Measurements from ENCODE around the gene WAPL. TPM values are rescaled to one million over a fixed set of nuclear protein-coding genes. Genes with fewer than 3 reads are reported as not detected.

WAPL gene
- total and polyA plus RNA-seq, 2 of the 13 experiments (the other 11 are each of a cell fraction or from before 2014, with no cell fraction given): 13.2 to 43.5 TPM

DNA sequence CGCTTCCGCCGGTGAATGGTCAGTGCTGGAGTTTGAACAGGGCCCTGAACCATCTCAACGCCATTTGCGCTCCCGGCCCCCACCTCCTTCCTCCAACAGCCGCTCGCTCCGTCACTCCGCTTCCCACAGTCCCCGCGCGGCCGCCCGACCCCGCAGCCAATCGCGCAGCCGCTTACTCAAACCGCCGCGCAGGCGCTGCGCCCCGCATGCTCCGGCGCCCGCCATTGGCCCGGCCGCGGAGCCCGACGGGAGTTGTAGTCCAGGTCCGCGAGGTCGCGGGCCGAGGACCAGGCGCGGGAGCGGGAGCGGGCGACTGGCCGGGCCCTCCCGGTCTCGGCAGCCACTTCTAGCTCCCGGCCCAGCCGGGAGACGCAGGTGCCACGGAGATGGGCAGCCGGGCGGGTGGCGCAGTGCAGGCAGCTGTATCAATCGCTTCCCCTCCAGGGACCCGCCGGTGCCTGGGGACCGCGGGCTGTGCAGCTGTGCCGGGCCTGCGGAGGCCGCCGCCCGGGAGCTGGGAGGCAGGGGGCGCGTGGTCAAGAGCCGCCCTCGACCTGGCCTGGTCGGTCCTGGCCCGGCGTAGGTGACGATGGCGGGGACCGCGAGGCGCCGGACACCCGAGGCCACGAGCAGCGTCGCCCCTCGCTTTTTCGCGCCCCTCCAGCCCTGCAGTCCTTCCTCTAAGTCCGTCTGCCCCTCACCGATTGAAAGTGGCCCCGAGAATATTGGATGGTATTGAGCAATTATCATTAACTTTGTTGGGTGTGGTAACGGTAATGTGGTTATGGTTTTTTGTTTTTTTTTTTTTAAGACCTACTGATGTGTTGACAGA, at the start of gene WAPL (continued):
- TF ChIP-seq, protein P1, sequence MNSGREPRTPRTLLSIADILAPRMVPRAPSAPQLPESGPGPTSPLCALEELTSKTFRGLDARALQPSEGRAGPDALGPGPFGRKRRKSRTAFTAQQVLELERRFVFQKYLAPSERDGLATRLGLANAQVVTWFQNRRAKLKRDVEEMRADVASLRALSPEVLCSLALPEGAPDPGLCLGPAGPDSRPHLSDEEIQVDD (CRISPR knock-in tag; IDR thresholded peaks at IDR 0.05; ENCODE audit: borderline replicate concordance): no peak
- peak; percentile 75 for TF ChIP-seq ZNF589 (CRISPR knock-in tag; conservative IDR thresholded peaks at IDR 0.05)
- TF ChIP-seq, protein P2, sequence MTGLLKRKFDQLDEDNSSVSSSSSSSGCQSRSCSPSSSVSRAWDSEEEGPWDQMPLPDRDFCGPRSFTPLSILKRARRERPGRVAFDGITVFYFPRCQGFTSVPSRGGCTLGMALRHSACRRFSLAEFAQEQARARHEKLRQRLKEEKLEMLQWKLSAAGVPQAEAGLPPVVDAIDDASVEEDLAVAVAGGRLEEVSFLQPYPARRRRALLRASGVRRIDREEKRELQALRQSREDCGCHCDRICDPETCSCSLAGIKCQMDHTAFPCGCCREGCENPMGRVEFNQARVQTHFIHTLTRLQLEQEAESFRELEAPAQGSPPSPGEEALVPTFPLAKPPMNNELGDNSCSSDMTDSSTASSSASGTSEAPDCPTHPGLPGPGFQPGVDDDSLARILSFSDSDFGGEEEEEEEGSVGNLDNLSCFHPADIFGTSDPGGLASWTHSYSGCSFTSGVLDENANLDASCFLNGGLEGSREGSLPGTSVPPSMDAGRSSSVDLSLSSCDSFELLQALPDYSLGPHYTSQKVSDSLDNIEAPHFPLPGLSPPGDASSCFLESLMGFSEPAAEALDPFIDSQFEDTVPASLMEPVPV (CRISPR knock-in tag; IDR thresholded peaks at IDR 0.05): peak; percentile 72; the same call in 1 of the 2 replicates
- 0 out of 2 replicates have a peak, but pooled peaks have one; percentile 3 for TF ChIP-seq MAF1 (CRISPR knock-in tag; IDR thresholded peaks at IDR 0.05; ENCODE audit: borderline replicate concordance)
- TF ChIP-seq, protein P3, sequence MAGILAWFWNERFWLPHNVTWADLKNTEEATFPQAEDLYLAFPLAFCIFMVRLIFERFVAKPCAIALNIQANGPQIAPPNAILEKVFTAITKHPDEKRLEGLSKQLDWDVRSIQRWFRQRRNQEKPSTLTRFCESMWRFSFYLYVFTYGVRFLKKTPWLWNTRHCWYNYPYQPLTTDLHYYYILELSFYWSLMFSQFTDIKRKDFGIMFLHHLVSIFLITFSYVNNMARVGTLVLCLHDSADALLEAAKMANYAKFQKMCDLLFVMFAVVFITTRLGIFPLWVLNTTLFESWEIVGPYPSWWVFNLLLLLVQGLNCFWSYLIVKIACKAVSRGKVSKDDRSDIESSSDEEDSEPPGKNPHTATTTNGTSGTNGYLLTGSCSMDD (CRISPR knock-in tag; IDR thresholded peaks at IDR 0.05): no peak; the same call in 1 of the 2 replicates
- no peak for TF ChIP-seq NFE2 (CRISPR knock-in tag; IDR thresholded peaks at IDR 0.05)
- peak; percentile 93 for TF ChIP-seq NFYC (CRISPR knock-in tag; IDR thresholded peaks at IDR 0.05)
- TF ChIP-seq, protein P4, sequence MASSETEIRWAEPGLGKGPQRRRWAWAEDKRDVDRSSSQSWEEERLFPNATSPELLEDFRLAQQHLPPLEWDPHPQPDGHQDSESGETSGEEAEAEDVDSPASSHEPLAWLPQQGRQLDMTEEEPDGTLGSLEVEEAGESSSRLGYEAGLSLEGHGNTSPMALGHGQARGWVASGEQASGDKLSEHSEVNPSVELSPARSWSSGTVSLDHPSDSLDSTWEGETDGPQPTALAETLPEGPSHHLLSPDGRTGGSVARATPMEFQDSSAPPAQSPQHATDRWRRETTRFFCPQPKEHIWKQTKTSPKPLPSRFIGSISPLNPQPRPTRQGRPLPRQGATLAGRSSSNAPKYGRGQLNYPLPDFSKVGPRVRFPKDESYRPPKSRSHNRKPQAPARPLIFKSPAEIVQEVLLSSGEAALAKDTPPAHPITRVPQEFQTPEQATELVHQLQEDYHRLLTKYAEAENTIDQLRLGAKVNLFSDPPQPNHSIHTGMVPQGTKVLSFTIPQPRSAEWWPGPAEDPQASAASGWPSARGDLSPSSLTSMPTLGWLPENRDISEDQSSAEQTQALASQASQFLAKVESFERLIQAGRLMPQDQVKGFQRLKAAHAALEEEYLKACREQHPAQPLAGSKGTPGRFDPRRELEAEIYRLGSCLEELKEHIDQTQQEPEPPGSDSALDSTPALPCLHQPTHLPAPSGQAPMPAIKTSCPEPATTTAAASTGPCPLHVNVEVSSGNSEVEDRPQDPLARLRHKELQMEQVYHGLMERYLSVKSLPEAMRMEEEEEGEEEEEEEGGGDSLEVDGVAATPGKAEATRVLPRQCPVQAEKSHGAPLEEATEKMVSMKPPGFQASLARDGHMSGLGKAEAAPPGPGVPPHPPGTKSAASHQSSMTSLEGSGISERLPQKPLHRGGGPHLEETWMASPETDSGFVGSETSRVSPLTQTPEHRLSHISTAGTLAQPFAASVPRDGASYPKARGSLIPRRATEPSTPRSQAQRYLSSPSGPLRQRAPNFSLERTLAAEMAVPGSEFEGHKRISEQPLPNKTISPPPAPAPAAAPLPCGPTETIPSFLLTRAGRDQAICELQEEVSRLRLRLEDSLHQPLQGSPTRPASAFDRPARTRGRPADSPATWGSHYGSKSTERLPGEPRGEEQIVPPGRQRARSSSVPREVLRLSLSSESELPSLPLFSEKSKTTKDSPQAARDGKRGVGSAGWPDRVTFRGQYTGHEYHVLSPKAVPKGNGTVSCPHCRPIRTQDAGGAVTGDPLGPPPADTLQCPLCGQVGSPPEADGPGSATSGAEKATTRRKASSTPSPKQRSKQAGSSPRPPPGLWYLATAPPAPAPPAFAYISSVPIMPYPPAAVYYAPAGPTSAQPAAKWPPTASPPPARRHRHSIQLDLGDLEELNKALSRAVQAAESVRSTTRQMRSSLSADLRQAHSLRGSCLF (CRISPR knock-in tag; IDR thresholded peaks at IDR 0.05; ENCODE audit: borderline replicate concordance): no peak; the same call in 1 of the 2 replicates
- TF ChIP-seq ZNF124 (CRISPR knock-in tag; IDR thresholded peaks at IDR 0.05): no peak
- no peak for TF ChIP-seq ZNF562 (CRISPR knock-in tag; IDR thresholded peaks at IDR 0.05; ENCODE audit: borderline replicate concordance)
- TF ChIP-seq SAFB2 (CRISPR knock-in tag; IDR thresholded peaks at IDR 0.05; ENCODE audit: borderline replicate concordance, low read depth): peak; percentile 33; the same call in 1 of the 2 replicates
- TF ChIP-seq ZNF550 (CRISPR knock-in tag; IDR thresholded peaks at IDR 0.05; ENCODE audit: borderline replicate concordance): 0 out of 2 replicates have a peak, but pooled peaks have one; percentile 93
- TF ChIP-seq, protein P5, sequence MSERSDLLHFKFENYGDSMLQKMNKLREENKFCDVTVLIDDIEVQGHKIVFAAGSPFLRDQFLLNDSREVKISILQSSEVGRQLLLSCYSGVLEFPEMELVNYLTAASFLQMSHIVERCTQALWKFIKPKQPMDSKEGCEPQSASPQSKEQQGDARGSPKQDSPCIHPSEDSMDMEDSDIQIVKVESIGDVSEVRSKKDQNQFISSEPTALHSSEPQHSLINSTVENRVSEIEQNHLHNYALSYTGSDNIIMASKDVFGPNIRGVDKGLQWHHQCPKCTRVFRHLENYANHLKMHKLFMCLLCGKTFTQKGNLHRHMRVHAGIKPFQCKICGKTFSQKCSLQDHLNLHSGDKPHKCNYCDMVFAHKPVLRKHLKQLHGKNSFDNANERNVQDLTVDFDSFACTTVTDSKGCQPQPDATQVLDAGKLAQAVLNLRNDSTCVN (CRISPR knock-in tag; IDR thresholded peaks at IDR 0.05; ENCODE audit: borderline replicate concordance): no peak; the same call in 1 of the 2 replicates
- no peak for TF ChIP-seq ZNF644 (CRISPR knock-in tag; IDR thresholded peaks at IDR 0.05; ENCODE audit: low read depth)
- TF ChIP-seq, protein P6, sequence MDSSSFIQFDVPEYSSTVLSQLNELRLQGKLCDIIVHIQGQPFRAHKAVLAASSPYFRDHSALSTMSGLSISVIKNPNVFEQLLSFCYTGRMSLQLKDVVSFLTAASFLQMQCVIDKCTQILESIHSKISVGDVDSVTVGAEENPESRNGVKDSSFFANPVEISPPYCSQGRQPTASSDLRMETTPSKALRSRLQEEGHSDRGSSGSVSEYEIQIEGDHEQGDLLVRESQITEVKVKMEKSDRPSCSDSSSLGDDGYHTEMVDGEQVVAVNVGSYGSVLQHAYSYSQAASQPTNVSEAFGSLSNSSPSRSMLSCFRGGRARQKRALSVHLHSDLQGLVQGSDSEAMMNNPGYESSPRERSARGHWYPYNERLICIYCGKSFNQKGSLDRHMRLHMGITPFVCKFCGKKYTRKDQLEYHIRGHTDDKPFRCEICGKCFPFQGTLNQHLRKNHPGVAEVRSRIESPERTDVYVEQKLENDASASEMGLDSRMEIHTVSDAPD (CRISPR knock-in tag; IDR thresholded peaks at IDR 0.05): no peak
- TF ChIP-seq ZNF3 (CRISPR knock-in tag; IDR thresholded peaks at IDR 0.05): no peak
